GM12872 (cell line): Measurements from ENCODE around the gene SPG7.

Experiments
- CTCF ChIP-seq: IDR thresholded peaks from 3 replicates; pipeline ENCODE4 v1.5.1; 2011; ENCODE audit warnings: low read depth, mild to moderate bottlenecking, low read length, moderate library complexity; ENCODE audit not compliant: insufficient read depth

Gene SPG7

GRCh38 chr16:89589241-89589926 lies 81.2 kb downstream of the SPG7 start:
- no peak for TF ChIP-seq CTCF

GRCh38 chr16:89593841-89594240 lies 85.6 kb downstream of the SPG7 start:
- no peak for TF ChIP-seq CTCF

GRCh38 chr16:89595330-89596060 lies 87.3 kb downstream of the SPG7 start:
- TF ChIP-seq CTCF = no peak

- no peak for TF ChIP-seq CTCF
Measured at GRCh38 chr16:89596061-89596689, 88.0 kb downstream of the SPG7 start.

- TF ChIP-seq CTCF = no peak
Measured at GRCh38 chr16:89596957-89597649, 88.9 kb downstream of the SPG7 start.

- no peak for TF ChIP-seq CTCF
Measured at GRCh38 chr16:89598199-89598598, 90.0 kb downstream of the SPG7 start.

GRCh38 chr16:89599451-89599858 lies 91.3 kb downstream of the SPG7 start:
- peak; percentile 64 for TF ChIP-seq CTCF
